Loucy (cell line): Measurements from ENCODE around the gene SLC9A4.

Experiments used
- EZH2phosphoT487 ChIP-seq: fragments of 200-600 bp; IDR thresholded peaks from 2 replicates; pipeline ENCODE4 v1.6.1; 2018; ENCODE audit warnings: antibody characterized with exemption, mild to moderate bottlenecking, moderate library complexity, borderline replicate concordance
- TF ChIP-seq, protein P1 (sequence below): fragments of 200-600 bp; sonication (generic); conservative IDR thresholded peaks from 2 replicates; pipeline ENCODE4 v1.5.1; 2014; ENCODE audit warnings: mild to moderate bottlenecking, antibody characterized with exemption, low read length

GRCh38 chr2:102538491-102538890 is 65.5 kb downstream of the SLC9A4 start:
- TF ChIP-seq, protein P1, sequence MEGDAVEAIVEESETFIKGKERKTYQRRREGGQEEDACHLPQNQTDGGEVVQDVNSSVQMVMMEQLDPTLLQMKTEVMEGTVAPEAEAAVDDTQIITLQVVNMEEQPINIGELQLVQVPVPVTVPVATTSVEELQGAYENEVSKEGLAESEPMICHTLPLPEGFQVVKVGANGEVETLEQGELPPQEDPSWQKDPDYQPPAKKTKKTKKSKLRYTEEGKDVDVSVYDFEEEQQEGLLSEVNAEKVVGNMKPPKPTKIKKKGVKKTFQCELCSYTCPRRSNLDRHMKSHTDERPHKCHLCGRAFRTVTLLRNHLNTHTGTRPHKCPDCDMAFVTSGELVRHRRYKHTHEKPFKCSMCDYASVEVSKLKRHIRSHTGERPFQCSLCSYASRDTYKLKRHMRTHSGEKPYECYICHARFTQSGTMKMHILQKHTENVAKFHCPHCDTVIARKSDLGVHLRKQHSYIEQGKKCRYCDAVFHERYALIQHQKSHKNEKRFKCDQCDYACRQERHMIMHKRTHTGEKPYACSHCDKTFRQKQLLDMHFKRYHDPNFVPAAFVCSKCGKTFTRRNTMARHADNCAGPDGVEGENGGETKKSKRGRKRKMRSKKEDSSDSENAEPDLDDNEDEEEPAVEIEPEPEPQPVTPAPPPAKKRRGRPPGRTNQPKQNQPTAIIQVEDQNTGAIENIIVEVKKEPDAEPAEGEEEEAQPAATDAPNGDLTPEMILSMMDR = no peak
- TF ChIP-seq EZH2phosphoT487 = no peak
